H1 (cell line): ENCODE data around the gene LY6G6F. TPM values are rescaled to one million over a fixed set of nuclear protein-coding genes. Genes with fewer than 3 reads are reported as not detected.

Source experiments
- SP1 ChIP-seq: IDR thresholded peaks from 2 replicates; pipeline ENCODE4 v1.6.1; 2011; ENCODE audit warnings: low read depth, low read length
- polyA plus RNA-seq, 7 experiments: library from polyadenylated mRNA; depleted of rRNA in 3 of 7; stranded (reverse) in 5 of 7; unstranded in 2 of 7; fragments of >200 nt in 5 of 7; fragments of 200-250 nt in 2 of 7; gene quantifications; 1 replicate in 5 of 7; 2 replicates in 1 of 7; 4 replicates in 1 of 7; pipeline versions ENCODE4 v1.2.1 to v1.2.3, GENCODE V29; 2011 to 2013; ENCODE audit warnings: missing spikeins in 2 of 7, mixed read lengths in 2 of 7
- total RNA-seq: library from RNA; stranded (reverse); fragmentation: NEBNext Ultra II Directional; extraction: Animal tissue kit (Norgen Biotek cat#: 25700); gene quantifications from 2 replicates; pipeline ENCODE4 v1.2.1, GENCODE V29; 2021
- TF ChIP-seq, protein P1 (sequence below): IDR thresholded peaks from 2 replicates; pipeline ENCODE4 v1.6.1; 2011; ENCODE audit warnings: low read depth, mild to moderate bottlenecking, low read length; ENCODE audit not compliant: insufficient read depth

Gene LY6G6F
- total and polyA plus RNA-seq, 2 of the 8 experiments (the other 6 are each of a cell fraction or from before 2014, with no cell fraction given): not detected

DNA sequence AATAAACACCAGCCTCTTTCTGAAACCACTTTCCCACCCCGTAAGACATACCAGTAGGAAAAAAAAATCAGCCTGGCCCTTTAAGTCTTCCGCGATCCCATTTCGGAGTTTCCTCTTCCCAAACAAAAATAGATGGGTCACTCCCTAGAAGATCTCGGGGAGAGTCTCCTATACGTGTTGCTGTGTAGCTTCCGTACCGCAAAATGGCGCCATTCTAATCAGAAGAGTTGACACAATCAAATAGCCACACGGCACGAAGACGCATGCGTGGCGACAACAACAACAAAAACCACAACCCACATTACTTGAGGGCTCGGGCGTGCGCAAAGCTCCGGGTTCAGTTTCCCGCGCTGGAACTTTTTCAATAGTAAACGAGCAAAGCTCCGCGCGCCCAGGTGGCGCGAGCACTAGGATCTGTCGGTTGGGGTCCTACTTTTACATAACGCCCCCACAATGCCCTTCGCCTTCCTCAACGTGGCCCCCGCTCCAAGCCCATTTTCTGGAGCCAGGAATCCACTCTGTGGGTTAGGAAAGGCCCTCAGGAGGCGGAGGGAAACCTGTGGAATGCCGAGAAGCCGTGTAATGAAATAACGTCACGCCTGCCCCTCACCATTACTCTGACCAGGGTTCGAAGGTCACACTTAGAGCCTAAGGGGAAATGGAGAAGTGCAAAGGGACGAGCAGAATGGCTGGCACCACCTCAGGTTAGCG is 41.7 kb upstream of the LY6G6F start, which contains the start of gene GPANK1 (continued):
- no peak for TF ChIP-seq SP1
- TF ChIP-seq, protein P1, sequence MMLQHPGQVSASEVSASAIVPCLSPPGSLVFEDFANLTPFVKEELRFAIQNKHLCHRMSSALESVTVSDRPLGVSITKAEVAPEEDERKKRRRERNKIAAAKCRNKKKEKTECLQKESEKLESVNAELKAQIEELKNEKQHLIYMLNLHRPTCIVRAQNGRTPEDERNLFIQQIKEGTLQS: no peak
